Stimulated activated naive B cell treated with anti-CD40 and anti-IgM and Interleukin-4, amounts not matched to agents 10 μg/mL and 1 μg/mL and 100 μg/mL, for 72 hours (primary cell): ENCODE measurements around the gene ZFP42.
"Not testable (repeated sequence)": the region's sequence is repeated elsewhere in the genome, so short reads cannot be mapped to it uniquely, and the experiment has no call there.

ENCODE experiments used
- ATAC-seq, 2 donors: fragments of 150-1000 bp; cut with Tn5 transposase; replicated peaks; 2 replicates each; pipeline ENCODE4 v1.10.0; 2021; ENCODE audit warnings: moderate library complexity in 1 of 2
- DNase-seq: peaks from one replicate; pipeline ENCODE4 v3.0.0; 2021
- H3K27ac Mint-ChIP-seq: one replicate; pipeline ENCODE4 v1.8.0; 2022; ENCODE audit warnings: mild to moderate bottlenecking, mixed read lengths
- H3K27me3 Mint-ChIP-seq, 2 donors: one replicate each; pipeline ENCODE4 v1.8.0; 2022; ENCODE audit warnings: mixed read lengths in 2 of 2
- H3K36me3 Mint-ChIP-seq, 2 donors: one replicate each; pipeline ENCODE4 v1.8.0; 2022; ENCODE audit warnings: mixed read lengths in 2 of 2, mild to moderate bottlenecking in 1 of 2
- H3K4me1 Mint-ChIP-seq, 2 donors: one replicate each; pipeline ENCODE4 v1.8.0; 2022; ENCODE audit warnings: mixed read lengths in 2 of 2, mild to moderate bottlenecking in 1 of 2
- H3K4me3 Mint-ChIP-seq, 2 donors: one replicate each; pipeline ENCODE4 v1.8.0; 2022; ENCODE audit warnings: mild to moderate bottlenecking in 2 of 2, mixed read lengths in 2 of 2, moderate library complexity in 1 of 2
- H3K9me3 Mint-ChIP-seq, 2 donors: one replicate each; pipeline ENCODE4 v1.8.0; 2022; ENCODE audit warnings: mixed read lengths in 2 of 2, mild to moderate bottlenecking in 1 of 2

The ZFP42 gene

DNA sequence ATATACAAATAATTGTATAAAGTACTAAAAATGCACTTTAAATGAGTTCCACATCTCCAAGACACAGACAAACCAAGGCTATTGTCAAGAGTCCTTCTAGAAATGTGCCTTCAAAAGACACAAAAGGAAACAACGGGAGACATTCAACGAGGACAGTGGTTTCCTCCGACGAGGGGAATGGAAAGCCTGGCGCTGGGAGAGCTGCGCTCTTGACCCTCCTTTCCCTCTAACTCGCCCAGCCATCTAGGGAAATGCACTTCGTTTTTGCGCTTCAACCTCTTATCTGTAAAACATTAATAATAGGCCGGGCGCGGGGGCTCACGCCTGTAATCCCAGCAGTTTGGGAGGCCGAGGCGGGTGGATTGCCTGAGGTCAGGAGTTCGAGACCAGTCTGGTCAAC, 37.0 kb downstream of the ZFP42 start:
- peaks cover 0 to 5% of the 10 kb centered on the region in 2 donors for H3K4me1 Mint-ChIP-seq
- ATAC-seq (no peak), DNase-seq (no peak)
- H3K9me3 Mint-ChIP-seq, result peaks cover 7 to 15% of the 10 kb centered on the region in 2 donors
- H3K4me3 Mint-ChIP-seq, result no peak overlapping the region
- H3K36me3 Mint-ChIP-seq, result peaks cover 0 to 2% of the 10 kb centered on the region in 2 donors
- H3K27me3 Mint-ChIP-seq, result no peaks in the 10 kb centered on the region
- no peak overlapping the region for H3K27ac Mint-ChIP-seq

DNA sequence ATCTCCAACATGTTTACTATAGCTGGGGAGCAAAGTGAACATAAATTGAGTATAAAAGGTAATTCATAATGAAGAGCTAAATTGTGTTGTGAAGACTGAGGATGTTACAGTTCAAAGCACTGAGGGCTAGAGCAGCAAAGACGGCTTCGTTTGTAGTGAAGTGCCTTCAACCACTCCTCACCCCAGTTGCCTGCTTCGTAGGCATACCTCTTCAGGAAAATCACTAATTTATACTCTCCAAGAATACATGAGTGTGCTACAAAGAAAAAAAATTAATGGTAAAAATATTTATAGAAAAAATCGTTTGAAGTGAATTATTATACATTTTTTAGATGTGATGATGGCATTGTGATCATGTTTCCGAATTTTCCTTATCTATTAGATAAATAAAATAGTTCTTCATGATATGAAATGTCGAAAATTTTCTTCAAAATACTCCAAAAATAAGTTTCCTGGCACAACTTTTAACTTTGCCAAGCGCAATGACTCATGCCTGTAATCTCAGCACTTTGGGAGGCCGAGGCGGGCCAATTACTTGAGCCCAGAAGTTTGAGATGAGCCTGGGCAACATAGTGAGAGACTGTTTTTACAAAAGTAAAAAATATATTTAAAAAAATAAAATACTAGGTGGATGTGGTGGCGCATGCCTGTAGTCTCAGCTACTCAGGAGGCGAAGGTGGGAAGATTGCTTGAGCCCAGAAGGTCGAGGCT, 41.6 kb downstream of the ZFP42 start:
- Mint-ChIP-seq H3K4me1 (peaks cover 0 to 3% of the 10 kb centered on the region in 2 donors), H3K36me3 (no peaks in the 10 kb centered on the region), H3K27me3 (no peaks in the 10 kb centered on the region), H3K27ac (no peak overlapping the region), H3K9me3 (peaks cover 2 to 6% of the 10 kb centered on the region in 2 donors), H3K4me3 (no peak overlapping the region)
- no peak for DNase-seq
- ATAC-seq, result no peak

DNA sequence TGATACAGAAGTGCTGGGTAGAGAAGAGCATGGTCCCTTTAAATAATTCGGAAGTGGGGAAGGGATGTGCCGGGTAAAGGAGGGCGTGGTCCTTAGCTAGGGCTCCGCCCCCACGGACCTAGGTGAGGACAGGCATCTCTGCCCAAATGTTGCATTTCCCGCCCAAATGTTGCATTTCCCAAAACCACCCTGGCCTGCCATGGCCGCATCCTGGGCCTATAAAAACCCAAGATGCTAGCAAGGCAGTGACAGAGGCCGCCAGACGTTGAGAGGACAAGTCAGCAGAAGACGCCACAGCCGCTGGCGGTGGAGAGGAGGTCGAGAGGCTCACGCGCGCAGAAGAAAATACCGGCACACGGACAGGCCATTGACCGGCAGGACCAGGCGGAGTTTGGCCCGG, 46.1 kb downstream of the ZFP42 start:
- Mint-ChIP-seq H3K9me3 (peaks cover 3 to 4% of the 10 kb centered on the region in 2 donors), H3K27me3 (no peaks in the 10 kb centered on the region), H3K4me1 (no peaks in the 10 kb centered on the region), H3K4me3 (no peak overlapping the region), H3K36me3 (no peaks in the 10 kb centered on the region), H3K27ac (no peak overlapping the region)
- DNase-seq, result no peak
- ATAC-seq, result no peak

DNA sequence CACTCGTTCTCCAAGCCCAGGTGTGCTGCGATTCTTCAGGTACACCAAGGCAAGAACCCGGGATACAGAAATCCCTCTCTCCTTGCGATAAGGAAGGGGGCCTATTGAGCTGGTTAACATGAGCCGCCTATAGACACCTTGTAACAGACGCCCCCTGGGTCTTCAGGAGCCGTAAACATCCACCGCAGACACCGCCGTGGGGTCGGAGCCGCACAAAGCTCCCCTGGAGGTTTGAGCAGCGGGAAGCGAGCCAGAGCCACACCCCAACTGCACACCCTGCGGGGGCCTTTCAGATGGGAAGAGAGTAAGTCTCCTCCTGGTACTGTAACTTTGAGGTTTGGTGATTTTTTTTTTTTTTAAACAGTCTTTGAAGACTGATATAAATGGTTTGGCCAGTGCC, 46.6 kb downstream of the ZFP42 start:
- Mint-ChIP-seq H3K9me3 (peaks cover 3 to 4% of the 10 kb centered on the region in 2 donors), H3K36me3 (no peaks in the 10 kb centered on the region), H3K4me3 (no peak overlapping the region), H3K27ac (no peak overlapping the region), H3K27me3 (no peaks in the 10 kb centered on the region), H3K4me1 (no peaks in the 10 kb centered on the region)
- no peak for ATAC-seq
- no peak for DNase-seq

DNA sequence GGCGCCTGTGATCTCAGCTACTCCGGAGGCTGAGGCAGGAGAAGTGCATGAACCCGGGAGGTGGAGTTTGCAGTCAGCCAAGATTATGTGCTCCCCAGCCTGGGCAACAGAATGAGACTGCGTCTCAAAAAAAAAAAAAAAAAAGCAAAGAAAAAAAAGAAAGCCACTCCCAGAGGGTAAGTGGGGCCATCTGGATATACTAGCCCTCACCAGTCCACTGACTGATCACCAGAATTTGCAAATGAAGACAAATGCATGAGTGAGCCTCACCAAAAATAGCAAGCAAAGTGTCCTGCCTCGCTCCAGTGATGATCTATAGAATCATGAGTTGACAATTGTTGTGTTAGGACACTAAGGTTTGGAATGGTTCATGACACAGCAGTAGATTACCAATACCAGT, 47.6 kb downstream of the ZFP42 start:
- DNase-seq (no peak), ATAC-seq (no peak)
- Mint-ChIP-seq H3K36me3 (no peaks in the 10 kb centered on the region), H3K27ac (no peak overlapping the region), H3K9me3 (peaks cover 3 to 4% of the 10 kb centered on the region in 2 donors), H3K4me1 (no peaks in the 10 kb centered on the region), H3K4me3 (no peak overlapping the region), H3K27me3 (no peaks in the 10 kb centered on the region)

DNA sequence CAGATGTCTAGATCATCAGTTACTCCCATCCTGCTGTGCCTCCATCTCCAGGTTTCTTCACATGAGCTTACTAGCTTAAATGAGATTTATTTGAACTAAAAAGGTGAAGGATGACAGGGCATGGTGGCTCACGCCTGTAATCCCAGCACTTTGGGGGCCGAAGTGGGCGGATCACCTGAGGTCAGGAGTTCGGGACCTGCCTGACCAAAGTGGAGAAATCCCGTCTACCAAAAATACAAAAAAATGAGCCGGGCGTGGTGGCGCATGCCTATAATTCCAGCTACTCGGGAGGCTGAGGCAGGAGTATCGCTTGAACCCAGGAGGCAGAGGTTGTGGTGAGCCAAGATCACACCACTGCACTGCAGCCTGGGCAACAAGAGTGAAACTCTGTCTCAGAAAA, 49.9 kb downstream of the ZFP42 start:
- not testable (repeated sequence) for H3K36me3 Mint-ChIP-seq, H3K4me1 Mint-ChIP-seq, H3K4me3 Mint-ChIP-seq, H3K27me3 Mint-ChIP-seq, ATAC-seq, H3K27ac Mint-ChIP-seq, DNase-seq, H3K9me3 Mint-ChIP-seq

DNA sequence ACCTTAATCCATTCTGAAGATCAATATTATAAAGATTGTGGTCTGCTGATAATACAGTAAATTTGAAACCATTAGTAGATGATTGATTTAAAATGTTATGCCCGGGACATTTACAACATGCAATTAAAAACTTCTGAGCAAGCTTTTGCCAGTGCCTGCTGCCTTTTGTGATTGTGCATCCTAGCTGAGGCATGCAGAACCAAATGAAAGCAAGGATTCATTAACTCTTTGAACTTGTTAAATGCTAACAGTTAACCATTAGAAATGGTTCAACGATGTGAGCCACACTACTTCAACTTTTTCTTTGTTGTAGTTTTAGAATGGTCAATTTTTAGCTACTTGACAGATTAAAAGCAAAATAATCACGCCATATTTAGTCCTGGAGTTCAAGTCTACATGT, 51.1 kb downstream of the ZFP42 start:
- H3K9me3 Mint-ChIP-seq, result peaks cover 0 to 4% of the 10 kb centered on the region in 2 donors

DNA sequence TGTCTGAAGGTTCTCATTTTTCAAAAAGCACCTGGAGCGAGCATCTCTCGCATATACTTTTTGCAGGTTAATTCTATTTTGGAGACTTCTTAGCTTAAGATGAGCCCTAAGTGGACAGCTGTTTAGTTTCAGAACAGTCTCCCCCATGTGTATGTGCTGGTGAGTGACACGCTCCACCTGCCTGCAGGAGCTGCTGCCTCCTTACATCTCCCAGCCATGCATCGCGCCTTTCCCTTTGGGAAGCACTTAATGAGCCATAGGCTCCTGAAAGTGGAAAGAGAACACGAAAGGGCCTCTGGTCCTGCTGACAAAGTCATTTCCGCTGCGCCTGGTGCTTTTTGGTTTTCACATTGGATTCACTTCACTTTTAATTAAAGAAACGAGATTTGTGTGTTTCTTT, 57.7 kb downstream of the ZFP42 start:
- no peak overlapping the region for H3K4me3 Mint-ChIP-seq
- no peak overlapping the region for H3K27ac Mint-ChIP-seq
- H3K27me3 Mint-ChIP-seq, result no peaks in the 10 kb centered on the region
- no peak for DNase-seq
- H3K9me3 Mint-ChIP-seq, result peaks cover 10 to 13% of the 10 kb centered on the region in 2 donors
- H3K4me1 Mint-ChIP-seq, result no peaks in the 10 kb centered on the region
- ATAC-seq, result no peak
- H3K36me3 Mint-ChIP-seq, result no peaks in the 10 kb centered on the region

More for the DNA sequence above, 51.1 kb downstream of the ZFP42 start:
- Mint-ChIP-seq H3K4me3 (no peak overlapping the region), H3K36me3 (no peaks in the 10 kb centered on the region), H3K4me1 (no peaks in the 10 kb centered on the region), H3K27me3 (no peaks in the 10 kb centered on the region), H3K27ac (no peak overlapping the region)
- ATAC-seq (no peak), DNase-seq (no peak)
